Mammary epithelial cell (primary cell): ENCODE results near the gene PODXL2.
"Not testable (repeated sequence)": the region's sequence is repeated elsewhere in the genome, so short reads cannot be mapped to it uniquely, and the experiment has no call there.

ENCODE experiments used
- EZH2 ChIP-seq: IDR thresholded peaks from 2 replicates; pipeline ENCODE4 v1.6.1; 2012; ENCODE audit warnings: low read length, inconsistent platforms, borderline replicate concordance
- TF ChIP-seq, protein P1 (sequence below), 2 donors: IDR thresholded peaks in 1 of 2; conservative IDR thresholded peaks in 1 of 2; 2 replicates each; pipeline ENCODE4 v1.5.1; 2011 to 2012; ENCODE audit warnings: inconsistent platforms in 2 of 2, low read length in 2 of 2, mild to moderate bottlenecking in 2 of 2, control low read depth in 1 of 2, low read depth in 1 of 2; ENCODE audit not compliant: insufficient read depth in 1 of 2; ENCODE audit errors: extremely low read depth in 1 of 2

DNA sequence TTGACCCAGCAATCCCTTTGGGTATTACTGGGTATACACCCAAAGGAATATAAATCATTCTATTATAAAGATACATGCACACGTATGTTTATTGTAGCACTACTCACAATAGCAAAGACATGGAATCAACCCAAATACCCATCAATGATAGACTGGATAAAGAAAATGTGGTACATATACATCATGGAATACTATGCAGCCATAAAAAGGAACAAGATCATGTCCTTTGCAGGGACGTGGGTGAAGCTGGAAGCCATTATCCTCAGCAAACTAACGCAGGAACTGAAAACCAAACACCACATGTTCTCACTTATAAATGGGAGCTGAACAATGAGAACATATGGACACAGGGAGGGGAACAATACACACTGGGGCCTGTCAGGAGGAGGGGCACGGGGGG, 75.9 kb downstream of the PODXL2 start:
- TF ChIP-seq, protein P1, sequence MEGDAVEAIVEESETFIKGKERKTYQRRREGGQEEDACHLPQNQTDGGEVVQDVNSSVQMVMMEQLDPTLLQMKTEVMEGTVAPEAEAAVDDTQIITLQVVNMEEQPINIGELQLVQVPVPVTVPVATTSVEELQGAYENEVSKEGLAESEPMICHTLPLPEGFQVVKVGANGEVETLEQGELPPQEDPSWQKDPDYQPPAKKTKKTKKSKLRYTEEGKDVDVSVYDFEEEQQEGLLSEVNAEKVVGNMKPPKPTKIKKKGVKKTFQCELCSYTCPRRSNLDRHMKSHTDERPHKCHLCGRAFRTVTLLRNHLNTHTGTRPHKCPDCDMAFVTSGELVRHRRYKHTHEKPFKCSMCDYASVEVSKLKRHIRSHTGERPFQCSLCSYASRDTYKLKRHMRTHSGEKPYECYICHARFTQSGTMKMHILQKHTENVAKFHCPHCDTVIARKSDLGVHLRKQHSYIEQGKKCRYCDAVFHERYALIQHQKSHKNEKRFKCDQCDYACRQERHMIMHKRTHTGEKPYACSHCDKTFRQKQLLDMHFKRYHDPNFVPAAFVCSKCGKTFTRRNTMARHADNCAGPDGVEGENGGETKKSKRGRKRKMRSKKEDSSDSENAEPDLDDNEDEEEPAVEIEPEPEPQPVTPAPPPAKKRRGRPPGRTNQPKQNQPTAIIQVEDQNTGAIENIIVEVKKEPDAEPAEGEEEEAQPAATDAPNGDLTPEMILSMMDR (conservative IDR thresholded peaks at IDR 0.05 in 1 of 2, IDR thresholded peaks at IDR 0.05 in 1 of 2; ENCODE audit: extremely low read depth in 1 of 2, insufficient read depth in 1 of 2, low read depth in 1 of 2, low read length in 2 of 2) = not testable (repeated sequence)
- not testable (repeated sequence) for TF ChIP-seq EZH2
